Ishikawa (cell line): ENCODE data around the gene CPVL.

Source experiments
- CEBPB ChIP-seq: IDR thresholded peaks from 2 replicates; pipeline ENCODE4 v1.6.1; 2012
- CREB1 ChIP-seq: IDR thresholded peaks from 2 replicates; pipeline ENCODE4 v1.6.1; 2012; ENCODE audit warnings: low read depth
- EGR1 ChIP-seq: IDR thresholded peaks from 2 replicates; pipeline ENCODE4 v1.6.1; 2012
- EP300 ChIP-seq: IDR thresholded peaks from 2 replicates; pipeline ENCODE4 v1.6.1; 2012; ENCODE audit warnings: borderline replicate concordance
- FOXM1 ChIP-seq: IDR thresholded peaks from 2 replicates; pipeline ENCODE4 v1.6.1; 2012; ENCODE audit warnings: low read depth, borderline replicate concordance
- MAX ChIP-seq: IDR thresholded peaks from 2 replicates; pipeline ENCODE4 v1.6.1; 2012
- NFIC ChIP-seq: IDR thresholded peaks from 2 replicates; pipeline ENCODE4 v1.6.1; 2012
- RAD21 ChIP-seq: IDR thresholded peaks from 2 replicates; pipeline ENCODE4 v1.6.1; 2012; ENCODE audit warnings: low read depth
- TAF1 ChIP-seq: IDR thresholded peaks from 2 replicates; pipeline ENCODE4 v1.6.1; 2012; ENCODE audit warnings: low read depth, mild to moderate bottlenecking
- TCF12 ChIP-seq: IDR thresholded peaks from 2 replicates; pipeline ENCODE4 v1.6.1; 2012; ENCODE audit warnings: low read depth
- TEAD4 ChIP-seq: IDR thresholded peaks from 2 replicates; pipeline ENCODE4 v1.6.1; 2012
- USF1 ChIP-seq: IDR thresholded peaks from 2 replicates; pipeline ENCODE4 v1.6.1; 2012
- YY1 ChIP-seq: IDR thresholded peaks from 2 replicates; pipeline ENCODE4 v1.6.1; 2012; ENCODE audit warnings: low read depth
- ZBTB7A ChIP-seq: IDR thresholded peaks from 2 replicates; pipeline ENCODE4 v1.6.1; 2012; ENCODE audit warnings: low read depth
- TF ChIP-seq, protein P1 (sequence below): IDR thresholded peaks from 2 replicates; pipeline ENCODE4 v1.6.1; 2012; ENCODE audit warnings: low read depth, mild to moderate bottlenecking

The CPVL gene

GRCh38 chr7:29120955-29121354 is 25.4 kb downstream of the CPVL start:
- TF ChIP-seq USF1 = no peak
- TF ChIP-seq, protein P1, sequence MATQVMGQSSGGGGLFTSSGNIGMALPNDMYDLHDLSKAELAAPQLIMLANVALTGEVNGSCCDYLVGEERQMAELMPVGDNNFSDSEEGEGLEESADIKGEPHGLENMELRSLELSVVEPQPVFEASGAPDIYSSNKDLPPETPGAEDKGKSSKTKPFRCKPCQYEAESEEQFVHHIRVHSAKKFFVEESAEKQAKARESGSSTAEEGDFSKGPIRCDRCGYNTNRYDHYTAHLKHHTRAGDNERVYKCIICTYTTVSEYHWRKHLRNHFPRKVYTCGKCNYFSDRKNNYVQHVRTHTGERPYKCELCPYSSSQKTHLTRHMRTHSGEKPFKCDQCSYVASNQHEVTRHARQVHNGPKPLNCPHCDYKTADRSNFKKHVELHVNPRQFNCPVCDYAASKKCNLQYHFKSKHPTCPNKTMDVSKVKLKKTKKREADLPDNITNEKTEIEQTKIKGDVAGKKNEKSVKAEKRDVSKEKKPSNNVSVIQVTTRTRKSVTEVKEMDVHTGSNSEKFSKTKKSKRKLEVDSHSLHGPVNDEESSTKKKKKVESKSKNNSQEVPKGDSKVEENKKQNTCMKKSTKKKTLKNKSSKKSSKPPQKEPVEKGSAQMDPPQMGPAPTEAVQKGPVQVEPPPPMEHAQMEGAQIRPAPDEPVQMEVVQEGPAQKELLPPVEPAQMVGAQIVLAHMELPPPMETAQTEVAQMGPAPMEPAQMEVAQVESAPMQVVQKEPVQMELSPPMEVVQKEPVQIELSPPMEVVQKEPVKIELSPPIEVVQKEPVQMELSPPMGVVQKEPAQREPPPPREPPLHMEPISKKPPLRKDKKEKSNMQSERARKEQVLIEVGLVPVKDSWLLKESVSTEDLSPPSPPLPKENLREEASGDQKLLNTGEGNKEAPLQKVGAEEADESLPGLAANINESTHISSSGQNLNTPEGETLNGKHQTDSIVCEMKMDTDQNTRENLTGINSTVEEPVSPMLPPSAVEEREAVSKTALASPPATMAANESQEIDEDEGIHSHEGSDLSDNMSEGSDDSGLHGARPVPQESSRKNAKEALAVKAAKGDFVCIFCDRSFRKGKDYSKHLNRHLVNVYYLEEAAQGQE = peak; percentile 70

- TF ChIP-seq CREB1 (no peak), EGR1 (no peak), RAD21 (no peak), TAF1 (no peak), YY1 (no peak), EP300 (no peak), CEBPB (no peak), FOXM1 (no peak), TEAD4 (no peak), NFIC (no peak), MAX (no peak), ZBTB7A (no peak), TCF12 (no peak), USF1 (no peak)
- TF ChIP-seq, protein P1 = no peak
Measured at GRCh38 chr7:29119538-29119937, 26.8 kb downstream of the CPVL start.

DNA sequence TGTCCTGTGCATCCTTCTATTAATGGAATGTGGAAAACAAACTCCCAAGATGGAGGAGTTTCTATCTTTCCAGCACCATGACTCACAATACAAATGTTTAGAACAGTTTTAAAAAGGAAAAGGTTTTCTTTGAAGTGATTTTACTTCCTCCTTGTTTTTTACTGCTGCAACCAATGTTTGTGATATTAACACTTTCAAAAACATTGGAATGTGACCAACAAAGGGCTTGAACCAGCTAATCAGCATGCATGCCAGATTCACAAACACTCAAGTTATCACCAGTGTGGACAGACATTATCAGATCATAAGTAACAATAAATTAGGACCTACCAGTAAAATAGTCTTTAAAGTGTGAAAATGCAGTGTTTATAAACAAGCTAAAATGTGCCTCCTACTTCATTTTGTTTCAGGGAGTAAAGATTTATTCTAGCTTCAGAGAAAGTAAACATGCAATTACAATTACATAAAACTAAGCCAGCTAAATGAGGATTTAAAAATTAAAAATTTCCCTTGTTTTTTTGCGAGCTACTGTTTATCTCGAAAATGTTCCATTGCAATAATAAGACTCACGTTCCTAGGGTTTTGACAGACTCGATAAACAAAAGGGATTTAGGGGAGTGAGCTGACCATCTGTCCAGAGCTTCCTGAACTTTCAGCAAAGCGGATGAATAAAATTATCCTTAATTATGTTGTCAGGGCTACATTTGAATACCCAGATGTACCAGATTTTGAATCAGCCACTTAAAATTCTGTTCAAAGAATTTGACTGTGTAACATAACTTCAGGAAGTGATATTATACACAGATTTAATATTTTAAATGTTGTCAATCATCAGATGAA is 29.8 kb downstream of the CPVL start:
- no peak for TF ChIP-seq EP300
- no peak for TF ChIP-seq FOXM1
- no peak for TF ChIP-seq RAD21
- TF ChIP-seq TEAD4 = no peak
- no peak for TF ChIP-seq CREB1

GRCh38 chr7:29115753-29116152 is 30.6 kb downstream of the CPVL start:
- TF ChIP-seq CEBPB (no peak), TAF1 (no peak), NFIC (no peak), USF1 (no peak), CREB1 (no peak), RAD21 (no peak), MAX (no peak)
- TF ChIP-seq, protein P1 = no peak
